Pons (tissue), 1 donor: ENCODE measurements around the gene GRIN2D.
"Not testable (repeated sequence)": the region's sequence is repeated elsewhere in the genome, so short reads cannot be mapped to it uniquely, and the experiment has no call there.

Source experiments
- DNase-seq: peaks from one replicate; pipeline ENCODE4 v3.0.0-alpha.2; 2016; ENCODE audit warnings: low spot score

Gene GRIN2D

GRCh38 chr19:48371771-48372170 lies 21.7 kb upstream of the GRIN2D start:
- not testable (repeated sequence) for DNase-seq

- DNase-seq, result no peak
These were observed 20.6 kb upstream of the GRIN2D start for GRCh38 chr19:48372904-48373303.

DNA sequence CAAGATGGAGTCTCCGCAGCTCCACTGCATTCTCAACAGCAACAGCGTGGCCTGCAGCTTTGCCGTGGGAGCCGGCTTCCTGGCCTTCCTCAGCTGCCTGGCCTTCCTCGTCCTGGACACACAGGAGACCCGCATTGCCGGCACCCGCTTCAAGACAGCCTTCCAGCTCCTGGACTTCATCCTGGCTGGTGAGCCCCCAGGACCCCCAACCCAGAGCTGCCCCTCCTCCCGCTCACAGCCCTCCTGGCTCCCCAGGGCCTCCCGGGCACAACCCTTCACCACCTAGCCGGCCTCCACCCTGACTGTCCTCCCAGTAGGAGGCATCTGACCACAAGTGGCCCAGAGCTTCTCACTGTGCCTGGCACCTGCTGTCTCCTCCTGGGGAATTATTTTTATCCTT lies 19.9 kb upstream of the GRIN2D start:
- no peak for DNase-seq

- no peak for DNase-seq
These were observed 15.3 kb upstream of the GRIN2D start for GRCh38 chr19:48378194-48378570.

DNA sequence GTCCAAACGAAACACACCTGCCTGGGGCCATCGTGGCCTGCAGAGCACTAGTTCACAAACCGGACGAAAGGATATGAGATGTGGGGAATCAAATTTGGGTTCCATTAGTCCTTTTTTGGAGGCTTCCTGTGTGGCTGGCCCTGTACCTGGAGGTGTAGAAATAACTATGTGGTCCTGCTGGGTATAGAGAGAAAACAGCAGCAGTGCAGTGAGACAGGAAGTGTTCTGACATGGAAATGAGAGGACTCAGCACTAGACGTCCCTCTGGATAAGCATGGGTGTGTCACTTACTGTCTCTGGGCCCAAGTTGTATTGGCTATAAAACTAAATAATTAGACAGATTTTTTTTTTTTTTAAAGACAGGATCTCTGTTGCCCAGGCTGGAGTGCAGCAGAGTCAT lies 14.4 kb upstream of the GRIN2D start:
- DNase-seq, result no peak

DNA sequence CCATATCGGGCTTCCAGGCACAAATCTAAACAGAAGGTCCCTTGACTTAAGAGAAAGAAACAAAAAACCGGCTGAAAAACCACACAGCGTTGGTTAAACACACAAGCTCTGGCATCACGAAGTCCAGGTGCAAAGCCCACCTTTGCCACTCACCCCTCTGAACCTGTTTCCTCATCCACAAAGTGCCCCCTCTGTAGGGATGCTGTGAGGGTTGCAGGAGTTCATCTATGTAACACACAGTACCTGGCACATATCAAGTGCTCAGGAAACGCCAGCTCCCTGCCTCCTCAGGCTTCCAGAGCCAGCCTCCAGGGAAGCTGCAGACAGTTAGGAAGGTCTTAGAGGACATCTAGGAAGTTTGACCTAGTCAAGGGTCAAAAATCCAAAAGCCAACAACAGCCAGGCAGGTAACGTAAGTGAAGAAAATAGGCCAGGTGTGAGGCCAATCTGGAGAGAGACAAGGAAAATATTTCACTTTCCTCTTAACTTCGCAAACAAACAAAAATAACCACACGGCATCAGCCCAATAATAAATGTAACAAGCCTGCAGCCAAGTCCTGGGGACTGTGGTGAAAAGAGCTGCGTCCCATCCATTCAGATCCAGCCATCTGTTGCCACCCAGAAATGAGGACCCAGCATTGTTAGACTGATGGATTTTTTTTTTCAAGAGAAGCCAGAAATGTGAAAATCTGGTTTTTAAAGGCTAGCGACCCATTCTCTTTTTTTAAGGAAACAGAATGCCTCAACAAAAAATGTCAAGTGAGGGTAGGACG lies 12.1 kb upstream of the GRIN2D start:
- no peak for DNase-seq

GRCh38 chr19:48382286-48382685 lies 11.2 kb upstream of the GRIN2D start:
- no peak for DNase-seq

DNA sequence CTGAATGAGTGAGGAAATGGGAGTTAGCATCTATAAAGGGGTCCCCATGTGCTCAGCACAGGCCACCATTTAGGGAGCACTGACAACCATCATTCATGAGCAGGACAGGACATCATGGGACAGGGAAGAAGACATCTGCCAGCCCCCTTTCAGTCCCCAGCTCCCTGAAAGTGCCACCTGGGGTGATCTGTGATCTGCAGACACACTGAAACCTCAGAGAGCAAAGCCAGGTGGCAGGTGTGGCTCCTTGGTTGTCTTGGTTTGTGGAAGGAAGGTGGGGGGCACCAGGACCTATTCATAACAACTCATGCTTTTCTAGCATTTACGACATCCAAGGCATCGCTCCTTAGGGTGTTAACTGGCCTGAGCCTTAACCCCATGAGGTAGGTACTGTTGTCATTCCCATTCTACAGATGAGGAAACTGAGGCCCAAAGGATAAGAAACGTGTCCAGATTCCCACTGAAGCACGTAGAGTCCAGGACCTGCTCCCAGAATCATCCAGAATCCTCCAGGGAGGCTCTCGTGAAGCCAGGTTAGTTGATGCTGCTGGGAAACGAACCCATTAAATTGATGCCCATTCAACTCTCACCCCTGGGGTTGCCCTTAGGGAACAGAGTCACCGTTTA lies 7.9 kb upstream of the GRIN2D start:
- DNase-seq, result no peak

DNA sequence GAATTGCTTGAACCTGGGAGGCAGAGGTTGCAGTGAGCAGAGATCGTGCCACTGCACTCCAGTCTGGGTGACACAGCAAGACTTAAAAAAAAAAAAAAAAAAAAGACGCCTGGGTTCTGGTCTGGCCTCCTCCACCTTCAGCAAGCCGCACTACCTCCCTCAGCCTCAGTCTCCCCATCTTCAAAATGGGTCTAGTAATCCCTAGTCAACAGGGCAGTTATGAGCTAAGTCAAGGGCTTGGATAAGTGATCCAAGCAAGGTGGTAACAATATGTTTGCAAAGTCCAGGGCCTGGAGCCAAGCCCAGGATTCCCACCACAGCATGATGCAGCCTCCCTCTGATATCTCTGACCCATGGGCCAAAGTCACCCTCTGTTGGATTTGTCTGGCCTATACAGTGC lies 6.5 kb upstream of the GRIN2D start:
- DNase-seq, result no peak

DNA sequence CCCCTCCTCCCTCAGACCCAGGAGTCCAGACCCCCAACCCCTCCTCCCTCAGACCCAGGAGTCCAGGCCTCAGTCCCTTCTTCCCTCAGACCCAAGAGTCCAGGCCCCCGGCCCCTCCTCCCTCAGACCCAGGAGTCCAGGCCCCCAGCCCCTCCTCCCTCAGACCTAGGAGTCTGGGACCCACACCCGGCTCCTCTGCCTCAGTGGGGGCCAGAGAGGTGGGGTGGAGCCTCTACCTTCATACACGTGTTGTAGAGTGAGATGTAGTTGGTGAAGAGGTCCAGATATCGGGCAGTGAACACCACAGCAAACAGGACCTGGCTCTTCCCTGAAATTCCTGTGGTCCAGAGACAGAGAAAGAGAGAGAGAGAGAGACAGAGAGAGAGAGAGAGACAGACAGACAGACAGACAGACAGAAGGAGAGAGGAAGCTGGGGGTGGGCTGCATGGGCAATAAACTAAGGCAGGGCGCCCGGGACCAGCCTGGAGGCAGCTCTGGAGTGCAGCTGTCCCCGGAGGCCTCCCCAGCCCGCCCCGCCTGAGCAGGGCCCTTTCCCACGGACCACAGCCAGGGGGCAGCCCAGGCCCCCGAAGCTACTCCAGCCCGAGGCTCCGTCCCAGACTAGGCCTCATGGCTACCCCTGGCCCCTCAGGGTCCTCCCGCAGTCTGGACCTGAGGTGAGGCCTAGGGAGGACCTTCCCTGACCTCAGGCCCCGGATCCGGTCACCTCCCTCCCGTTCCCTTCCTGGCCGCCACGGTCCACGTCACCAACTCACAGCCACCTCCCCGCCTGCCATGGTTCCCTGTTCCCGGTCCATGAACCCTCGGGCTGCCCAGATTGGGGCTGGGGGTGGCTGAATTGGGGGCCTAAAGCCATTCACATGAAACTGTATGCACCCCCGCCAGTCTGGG lies 3.0 kb upstream of the GRIN2D start:
- peak; percentile 32 for DNase-seq

- peak; percentile 76 for DNase-seq
These were observed 2.1 kb upstream of the GRIN2D start, which contains the start of gene KDELR1 for GRCh38 chr19:48391100-48392005. Gene KDELR1 (minus strand): TSS chr19:48391551. CDS start chr19:48391358, 193 bp downstream.

DNA sequence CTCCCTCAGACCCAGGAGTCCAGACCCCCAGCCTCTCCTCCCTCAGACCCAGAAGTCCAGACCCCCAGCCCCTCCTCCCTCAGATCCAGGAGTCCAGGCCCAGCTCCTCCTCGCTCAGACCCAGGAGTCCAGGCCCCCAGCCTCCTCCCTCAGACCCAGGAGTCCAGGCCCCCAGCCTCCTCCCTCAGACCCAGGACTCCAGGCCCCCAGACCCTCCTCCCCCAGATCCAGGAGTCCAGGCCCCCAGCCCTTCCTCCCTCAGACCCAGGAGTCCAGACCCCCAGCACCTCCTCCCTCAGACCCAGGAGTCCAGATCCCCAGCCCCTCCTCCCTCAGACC lies 1.5 kb upstream of the GRIN2D start:
- not testable (repeated sequence) for DNase-seq

- no peak for DNase-seq
These were observed 459 bp upstream of the GRIN2D start for GRCh38 chr19:48392860-48393558.

DNA sequence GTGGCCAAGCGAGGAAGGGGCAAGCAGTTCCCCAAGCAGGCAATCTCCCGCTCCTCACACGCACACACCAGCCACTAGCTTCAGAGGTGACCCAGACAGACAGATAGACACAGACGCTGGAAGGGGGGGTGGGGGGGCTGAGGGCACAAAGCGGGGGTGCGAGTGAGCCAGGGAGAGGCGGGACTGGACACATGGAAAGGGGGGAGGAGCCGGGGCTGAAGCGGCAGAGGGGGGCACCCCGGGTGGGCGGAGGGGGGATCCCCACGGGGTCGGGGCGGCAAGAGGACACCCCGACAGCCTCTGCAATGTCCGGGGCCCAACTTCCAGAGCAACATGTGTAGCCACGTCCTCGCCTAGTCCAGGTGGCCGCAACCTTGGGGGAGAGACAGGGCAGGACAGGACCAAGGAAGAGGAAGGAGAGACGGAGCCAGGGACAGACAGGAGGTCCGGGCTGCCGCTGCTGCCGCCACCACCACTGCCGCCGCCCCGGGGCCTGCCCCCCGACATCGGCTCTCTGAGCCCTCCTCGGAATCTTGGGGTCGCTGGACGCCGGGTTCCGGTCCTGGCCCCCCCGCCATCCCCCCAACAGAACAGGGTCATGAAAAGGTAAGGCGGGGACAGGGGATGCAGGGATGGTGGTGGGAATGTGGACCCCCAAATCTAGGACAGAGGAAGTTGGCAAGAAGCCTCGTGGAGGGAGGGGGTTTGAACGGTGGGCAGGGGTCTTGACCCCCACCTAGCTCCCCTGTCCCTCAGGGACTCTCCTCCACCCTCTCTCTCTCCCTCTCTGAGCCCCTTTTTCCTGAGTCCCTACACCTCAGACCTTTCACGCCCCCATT lies 1.1 kb downstream of the GRIN2D start:
- no peak for DNase-seq

- DNase-seq, result no peak
These were observed 1.6 kb downstream of the GRIN2D start for GRCh38 chr19:48395170-48395455.

- DNase-seq, result no peak
These were observed 2.0 kb downstream of the GRIN2D start for GRCh38 chr19:48395499-48395898.

GRCh38 chr19:48396016-48396823 lies 2.8 kb downstream of the GRIN2D start:
- DNase-seq, result no peak

GRCh38 chr19:48396824-48397176 lies 3.3 kb downstream of the GRIN2D start:
- DNase-seq, result no peak

- DNase-seq, result no peak
These were observed 4.0 kb downstream of the GRIN2D start for GRCh38 chr19:48397263-48398101.
